ENCODE data around the gene ENTPD8.
A peak's percentile ranks its signal among the peaks of the same experiment; 100 is the strongest.

The ENTPD8 gene

GRCh38 chr9:137441289-137441934 is at the start of gene ENTPD8:
TSS of gene ENTPD8 (minus strand) at chr9:137441357. CDS start at chr9:137438285, 3,072 bp downstream.
- DNase-seq, result no peak

GRCh38 chr9:137490532-137491186 is 49.5 kb upstream of the ENTPD8 start:
- no peak for DNase-seq

- no peak for DNase-seq
These were observed 47.7 kb upstream of the ENTPD8 start for GRCh38 chr9:137488906-137489305.

- no peak for DNase-seq
These were observed 47.1 kb upstream of the ENTPD8 start for GRCh38 chr9:137488327-137488653.

GRCh38 chr9:137487454-137488326 is 46.5 kb upstream of the ENTPD8 start:
- no peak for DNase-seq

- DNase-seq, result no peak
These were observed 45.6 kb upstream of the ENTPD8 start for GRCh38 chr9:137486545-137487453.

GRCh38 chr9:137486141-137486490 is 45.0 kb upstream of the ENTPD8 start:
- DNase-seq, result no peak

GRCh38 chr9:137485343-137486140 is 44.4 kb upstream of the ENTPD8 start:
- no peak for DNase-seq

- DNase-seq, result no peak
These were observed 43.6 kb upstream of the ENTPD8 start for GRCh38 chr9:137484551-137485315.

- DNase-seq, result peak in 12 of 51 donors; percentile 16 to 63 (median 26)
These were observed 41.1 kb upstream of the ENTPD8 start for GRCh38 chr9:137482094-137482781.

GRCh38 chr9:137480686-137481683 is 39.8 kb upstream of the ENTPD8 start:
- no peak for DNase-seq

- DNase-seq, result no peak
These were observed 38.9 kb upstream of the ENTPD8 start for GRCh38 chr9:137479892-137480685.

GRCh38 chr9:137478962-137479861 is 38.1 kb upstream of the ENTPD8 start:
- DNase-seq, result peak in 11 of 51 donors; percentile 20 to 60 (median 42)

- no peak for DNase-seq
These were observed 37.4 kb upstream of the ENTPD8 start for GRCh38 chr9:137478613-137478961.

- DNase-seq, result no peak
These were observed 36.8 kb upstream of the ENTPD8 start for GRCh38 chr9:137477778-137478612.
